K562 (cell line): ENCODE data around the gene CHRNA9. TPM values are rescaled to one million over a fixed set of nuclear protein-coding genes. Genes with fewer than 3 reads are reported as not detected.
A peak's percentile ranks its signal among the peaks of the same experiment; 100 is the strongest.

Experiments used
- ATAC-seq: fragments of 200-7000 bp; cut with Tn5 transposase; 3 replicates; pipeline ENCODE4 v1.9.1; 2020; ENCODE audit warnings: moderate library complexity
- BruUV-seq: library from RNA; stranded (reverse); fragments of 400-500 nt; replicated peaks from 2 replicates; lab custom pipeline; 2021; lab: Mats Ljungman, UMichigan
- CTCF ChIA-PET: fragments of 300-600 bp; formaldehyde crosslinking; extraction: SDS; loops from one replicate; lab custom pipeline; 2021; ENCODE audit warnings: low intra/inter-chr PET ratio; lab: Yijun Ruan, JAX
- POLR2A ChIA-PET: fragments of 300-600, 350-650 bp; sonication (Branson Sonifier 250); formaldehyde crosslinking; extraction: SDS; loops from one replicate; lab custom pipeline; 2021; ENCODE audit warnings: antibody characterized with exemption, inconsistent platforms; lab: Yijun Ruan, JAX
- DNase-seq, 4 experiments: peaks; one replicate each; pipeline versions ENCODE4 v3.0.0 to v3.0.0-alpha.2; 2011 to 2018; ENCODE audit warnings: low spot score in 3 of 4, mixed read lengths in 3 of 4; ENCODE audit errors: extremely low read depth in 1 of 4
- FAIRE-seq: peaks from 2 replicates; lab custom pipeline; 2011; peaks lifted over from hg19 to GRCh38; lab: Jason Lieb, UNC
- H2AFZ ChIP-seq: 2 replicates; pipeline ENCODE4 v1.6.0; 2011; ENCODE audit warnings: low read depth, low read length, control low read depth, inconsistent platforms
- H3K27ac ChIP-seq: fragments of 200-600 bp; 3 replicates; pipeline ENCODE4 v1.8.0; 2011; ENCODE audit warnings: low read depth, mild to moderate bottlenecking, control low read depth, inconsistent platforms, low read length, moderate library complexity, mixed read lengths; ENCODE audit errors: extremely low read depth
- H3K27me3 ChIP-seq, 2 experiments: fragments of 300-600 bp in 1 of 2; 2 replicates in 1 of 2; 3 replicates in 1 of 2; pipeline versions ENCODE4 v1.6.0 to v1.8.0; 2011; ENCODE audit warnings: inconsistent platforms in 2 of 2, low read length in 2 of 2, mild to moderate bottlenecking in 1 of 2, mixed read lengths in 1 of 2, moderate library complexity in 1 of 2; ENCODE audit not compliant: control insufficient read depth in 2 of 2, insufficient read depth in 2 of 2
- H3K36me3 ChIP-seq: fragments of 300-600 bp; 3 replicates; pipeline ENCODE4 v1.8.0; 2011; ENCODE audit warnings: mild to moderate bottlenecking, low read length, inconsistent platforms; ENCODE audit not compliant: control insufficient read depth, insufficient read depth
- H3K4me1 ChIP-seq, 2 experiments: fragments of 200-600 bp in 1 of 2; replicated peaks in 1 of 2; 2 replicates in 1 of 2; 3 replicates in 1 of 2; pipeline versions ENCODE4 v1.5.1 to v1.8.0; 2011; ENCODE audit warnings: inconsistent platforms in 2 of 2, low read length in 2 of 2, mild to moderate bottlenecking in 1 of 2, mixed read lengths in 1 of 2, moderate library complexity in 1 of 2; ENCODE audit not compliant: control insufficient read depth in 2 of 2, insufficient read depth in 2 of 2
- H3K4me2 ChIP-seq: 2 replicates; pipeline ENCODE4 v1.6.1; 2011; ENCODE audit warnings: low read length, control low read depth, inconsistent platforms, mixed read lengths; ENCODE audit not compliant: insufficient read depth
- H3K4me3 ChIP-seq: fragments of 200-600 bp; sonication (generic), shearing (Covaris generic); 2 replicates; pipeline ENCODE4 v1.5.1; 2016; ENCODE audit warnings: control low read depth, inconsistent platforms
- H3K79me2 ChIP-seq: fragments of 200-600 bp; 3 replicates; pipeline ENCODE4 v1.8.0; 2011; ENCODE audit warnings: low read length, inconsistent platforms; ENCODE audit not compliant: control insufficient read depth, insufficient read depth
- H3K9ac ChIP-seq, 2 experiments: 2 replicates each; pipeline versions ENCODE4 v1.6.0 to v1.6.1; 2011; ENCODE audit warnings: low read depth in 2 of 2, low read length in 2 of 2, control low read depth in 1 of 2, inconsistent platforms in 1 of 2, mild to moderate bottlenecking in 1 of 2, mixed read lengths in 1 of 2; ENCODE audit not compliant: insufficient read depth in 1 of 2
- H3K9me1 ChIP-seq: one replicate; pipeline ENCODE4 v1.6.0; 2011; ENCODE audit warnings: inconsistent platforms, mild to moderate bottlenecking, low read length, moderate library complexity; ENCODE audit not compliant: control insufficient read depth, insufficient read depth
- H3K9me3 ChIP-seq: replicated peaks from 2 replicates; pipeline ENCODE4 v1.5.1; 2011; ENCODE audit warnings: low read depth, low read length, inconsistent platforms; ENCODE audit not compliant: control insufficient read depth, insufficient read depth
- H4K20me1 ChIP-seq: replicated peaks from 2 replicates; pipeline ENCODE4 v1.6.1; 2011; ENCODE audit warnings: low read length, inconsistent platforms, mixed read lengths; ENCODE audit not compliant: control insufficient read depth, insufficient read depth
- BCL6 ChIP-seq: fragments of 250-450 bp; sonication (Bioruptor Pico); IDR thresholded peaks from 2 replicates; pipeline ENCODE4 v1.4.0; 2020
- E2F5 ChIP-seq: sonication (generic); formaldehyde crosslinking; IDR thresholded peaks from 2 replicates; pipeline ENCODE4 v1.8.0; 2022; ENCODE audit warnings: mild to moderate bottlenecking, missing genetic modification reagents
- HDAC3 ChIP-seq: fragments of 450-650 bp; IDR thresholded peaks from 2 replicates; pipeline ENCODE4 v1.6.1; 2018; ENCODE audit warnings: borderline replicate concordance, mild to moderate bottlenecking, moderate library complexity; ENCODE audit not compliant: partially characterized antibody
- HDAC6 ChIP-seq: IDR thresholded peaks from 2 replicates; pipeline ENCODE4 v1.6.1; 2012; ENCODE audit warnings: low read depth, mild to moderate bottlenecking, control low read depth, inconsistent platforms, low read length, moderate library complexity
- IRF9 ChIP-seq: fragments of 450-650 bp; IDR thresholded peaks from 2 replicates; pipeline ENCODE4 v1.6.1; 2016; ENCODE audit warnings: missing biosample characterization, missing genetic modification characterization
- NRF1 ChIP-seq, 2 experiments: fragments of 450-650 bp; IDR thresholded peaks in 1 of 2; conservative IDR thresholded peaks in 1 of 2; 2 replicates each; pipeline ENCODE4 v1.6.1; 2014; ENCODE audit warnings: mild to moderate bottlenecking in 2 of 2
- PHF21A ChIP-seq: fragments of 450-650 bp; IDR thresholded peaks from 2 replicates; pipeline ENCODE4 v1.6.1; 2017; ENCODE audit warnings: low read depth, borderline replicate concordance
- POLR2H ChIP-seq: IDR thresholded peaks from 2 replicates; pipeline ENCODE4 v1.6.1; 2016; ENCODE audit warnings: missing genetic modification characterization, low read depth, mild to moderate bottlenecking, control low read depth, missing compliant biosample characterization, moderate library complexity
- POU5F1 ChIP-seq: fragments of 150-350 bp; IDR thresholded peaks from 2 replicates; pipeline ENCODE4 v1.6.1; 2014; ENCODE audit warnings: borderline replicate concordance, low read length, low read depth, mild to moderate bottlenecking; ENCODE audit not compliant: partially characterized antibody
- TGIF2 ChIP-seq: sonication (generic); formaldehyde crosslinking; IDR thresholded peaks from 2 replicates; pipeline ENCODE4 v1.8.1; 2022; ENCODE audit warnings: mild to moderate bottlenecking, missing genetic modification reagents, moderate library complexity
- ZBTB34 ChIP-seq: fragments of 250-450 bp; sonication (Bioruptor Pico); IDR thresholded peaks from 2 replicates; pipeline ENCODE4 v1.8.0; 2021; ENCODE audit warnings: mild to moderate bottlenecking, moderate library complexity
- ZBTB8A ChIP-seq: fragments of 450-650 bp; IDR thresholded peaks from 2 replicates; pipeline ENCODE4 v1.6.1; 2018; ENCODE audit warnings: mild to moderate bottlenecking, moderate library complexity; ENCODE audit not compliant: partially characterized antibody
- ZNF76 ChIP-seq: fragments of 250-450 bp; sonication (Bioruptor Pico); IDR thresholded peaks from 2 replicates; pipeline ENCODE4 v1.4.0; 2020; ENCODE audit warnings: mild to moderate bottlenecking, moderate library complexity, borderline replicate concordance
- WGBS: fragments of 100-300 bp; shearing (Covaris generic); methylation state at CpG from one replicate; pipeline ENCODE4 v1.1.6; 2016; ENCODE audit warnings: low coverage, mixed read lengths; ENCODE audit not compliant: insufficient coverage; ENCODE audit errors: missing lambda C conversion rate; 5-methylcytosine and 5-hydroxymethylcytosine counted together
- in situ Hi-C: fragments of 300-500 bp; cut with MboI; formaldehyde crosslinking; loops from 4 replicates; pipeline ENCODE4 v1.15.0; 2018; ENCODE audit warnings: inconsistent platforms, mixed read lengths
- intact Hi-C: fragments of 100-400 bp; cut with micrococcal nuclease; formaldehyde crosslinking; loops from 2 replicates; pipeline ENCODE4 v1.14.2; 2022
- polyA plus RNA-seq, 8 experiments: library from polyadenylated mRNA; depleted of rRNA in 4 of 8; stranded (reverse) in 5 of 8; unstranded in 3 of 8; fragments of >200 nt; fragmentation: Nextera tagmentation in 2 of 8; fragmentation: Illumina TruSeq in 1 of 8; extraction: Ambion mirVana in 2 of 8; extraction: Trizol in 1 of 8; gene quantifications; 2 replicates each; pipeline versions ENCODE4 v1.2.1 to v1.2.3, GENCODE V29; 2011 to 2014; ENCODE audit warnings: inconsistent platforms in 1 of 8, missing spikeins in 1 of 8
- total RNA-seq, 7 experiments: library from RNA; depleted of rRNA in 6 of 7; stranded (reverse); fragments of >200 nt in 6 of 7; fragmentation: Illumina TruSeq in 2 of 7; extraction: Trizol in 2 of 7; gene quantifications; 2 replicates each; pipeline versions ENCODE4 v1.2.1 to v1.2.3, GENCODE V29; 2011 to 2021; ENCODE audit warnings: low replicate concordance in 1 of 7

Gene CHRNA9
- total and polyA plus RNA-seq, 9 of the 15 experiments (the other 6 are each of a cell fraction or from before 2014, with no cell fraction given): not detected

DNA sequence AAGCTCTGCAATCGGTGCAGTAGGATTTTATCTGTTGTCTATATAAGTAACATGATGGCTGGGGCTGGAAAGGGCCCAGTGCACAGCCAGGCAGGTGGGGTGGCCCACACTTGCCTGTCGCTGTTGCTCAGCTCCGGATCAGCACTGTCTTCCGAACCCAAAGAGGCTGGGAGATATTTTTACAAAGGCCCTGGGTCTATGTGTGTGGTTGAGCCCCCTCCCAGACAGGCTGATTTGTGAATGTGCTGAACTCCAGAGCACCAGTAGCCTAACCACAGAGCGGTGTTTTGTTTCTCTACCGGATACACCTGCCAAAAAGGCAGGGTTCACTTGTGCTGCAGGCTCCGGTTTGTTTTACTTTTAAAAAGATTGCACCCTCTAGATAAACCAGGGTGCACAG is 33.5 kb upstream of the CHRNA9 start:
- Histone ChIP-seq H3K9me1 (no peaks in the 10 kb centered on the region), H3K9ac (0 out of 4 replicates have a peak overlapping the region, but pooled peaks of 1 of the 2 experiments have one; percentile 20), H3K4me3 (no peak overlapping the region)
- BruUV-seq: no TSS peak
- CTCF ChIA-PET: interaction anchor here (0.6 kb wide), 1 partner anchor 1431 kb away, joined by 3 read pairs; no protein-coding TSS in a partner anchor
- peak; percentile 54 for ATAC-seq
- POLR2A ChIA-PET: no interaction called here
- TF ChIP-seq ZBTB8A (no peak), TGIF2 (CRISPR knock-in tag) (no peak), PHF21A (no peak), HDAC3 (no peak)
- TF ChIP-seq, all 486 proteins: peak for 0
- Histone ChIP-seq H3K36me3 (no peaks in the 10 kb centered on the region), H2AFZ (no peak overlapping the region), H3K4me2 (no peak overlapping the region), H3K79me2 (no peaks in the 10 kb centered on the region), H3K9me3 (0 out of 2 replicates have a peak, but pooled peaks cover 6% of the 10 kb centered on the region), H3K27ac (no peak overlapping the region), H3K27me3 (no peaks in the 10 kb centered on the region), H4K20me1 (no peaks in the 10 kb centered on the region), H3K4me1 (no peaks in the 10 kb centered on the region; a peak in 1 of 5 replicates)
- no peak for DNase-seq
- in situ Hi-C loops (no loop called here), intact Hi-C loops (no loop called here)
- WGBS: 36% methylated on average over 7 of the region's 7 CpGs
- no peak for FAIRE-seq

GRCh38 chr4:40303751-40304150 is 31.4 kb upstream of the CHRNA9 start:
- H3K9me1 ChIP-seq: no peaks in the 10 kb centered on the region
- no peaks in the 10 kb centered on the region for H3K27me3 ChIP-seq
- no peak overlapping the region for H3K4me3 ChIP-seq
- H3K9ac ChIP-seq: no peak overlapping the region
- in situ Hi-C loops (no loop called here), intact Hi-C loops (no loop called here)
- DNase-seq (no peak), FAIRE-seq (no peak), ATAC-seq (no peak)
- peaks cover 0 to 15% of the 10 kb centered on the region in 2 experiments; a peak in 4 of 5 replicates for H3K4me1 ChIP-seq
- H2AFZ ChIP-seq: no peak overlapping the region
- CTCF ChIA-PET: no interaction called here
- H3K79me2 ChIP-seq: no peaks in the 10 kb centered on the region
- BruUV-seq: no TSS peak
- H3K9me3 ChIP-seq: 0 out of 2 replicates have a peak, but pooled peaks cover 6% of the 10 kb centered on the region
- POLR2A ChIA-PET: interaction anchor here (0.7 kb wide), 1 partner anchor 773 kb away, joined by 3 read pairs; no protein-coding TSS in a partner anchor
- 68% methylated on average over 2 of the region's 2 CpGs for WGBS
- no peaks in the 10 kb centered on the region for H4K20me1 ChIP-seq
- H3K27ac ChIP-seq: no peak overlapping the region
- H3K36me3 ChIP-seq: no peaks in the 10 kb centered on the region
- H3K4me2 ChIP-seq: no peak overlapping the region
- TF ChIP-seq IRF9 (no peak), BCL6 (CRISPR knock-in tag) (no peak), POLR2H (tag) (no peak), ZBTB34 (no peak), HDAC6 (no peak), ZNF76 (CRISPR knock-in tag) (no peak), POU5F1 (no peak), NRF1 (conservative IDR thresholded peaks at IDR 0.05 in 1 of 2, IDR thresholded peaks at IDR 0.05 in 1 of 2) (no peak), E2F5 (CRISPR knock-in tag) (no peak)
